Stimulated activated CD4-positive, alpha-beta T cell treated with anti-CD3 and anti-CD28 coated beads, Interleukin-12 subunit alpha, Interleukin-12 subunit beta, amount 100 ng/mL, for 4 hours (primary cell): Measurements from ENCODE around the gene SCGB1C1.
A peak's percentile ranks its signal among the peaks of the same experiment; 100 is the strongest.

ENCODE experiments used
- DNase-seq: peaks from one replicate; pipeline ENCODE4 v3.0.0-alpha.2; 2020

SCGB1C1 gene

GRCh38 chr11:205221-206001, 12.5 kb downstream of the SCGB1C1 start:
- DNase-seq = no peak

DNA sequence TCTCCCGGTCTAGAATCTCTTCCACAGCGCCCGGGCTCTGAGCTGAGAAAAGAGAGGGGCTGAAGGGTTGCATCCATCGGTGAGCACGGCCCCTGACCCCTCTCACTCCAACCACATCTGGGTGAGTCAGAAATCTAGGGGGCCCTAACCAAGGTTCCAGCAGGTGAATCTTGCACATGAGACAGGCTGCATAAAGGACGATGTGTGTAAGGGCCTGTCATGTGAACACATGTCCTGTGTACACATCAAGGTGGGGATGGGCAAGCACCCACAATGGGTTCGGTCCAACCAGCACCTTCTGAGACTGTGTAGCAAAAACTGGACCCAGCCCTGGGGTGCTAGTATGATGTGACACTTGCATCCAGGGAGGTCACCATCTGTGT, 13.1 kb downstream of the SCGB1C1 start:
- no peak for DNase-seq

- no peak for DNase-seq
Measured at GRCh38 chr11:206526-207207, 13.8 kb downstream of the SCGB1C1 start.

GRCh38 chr11:207208-207862, 14.5 kb downstream of the SCGB1C1 start, which contains the start of the genes BET1L and RIC8A:
Gene BET1L (minus strand): TSS chr11:207399. CDS start chr11:207321, 78 bp downstream.
Gene RIC8A (plus strand): TSS chr11:207708. CDS start chr11:208855, 1,147 bp downstream.
- DNase-seq = peak; percentile 93

DNA sequence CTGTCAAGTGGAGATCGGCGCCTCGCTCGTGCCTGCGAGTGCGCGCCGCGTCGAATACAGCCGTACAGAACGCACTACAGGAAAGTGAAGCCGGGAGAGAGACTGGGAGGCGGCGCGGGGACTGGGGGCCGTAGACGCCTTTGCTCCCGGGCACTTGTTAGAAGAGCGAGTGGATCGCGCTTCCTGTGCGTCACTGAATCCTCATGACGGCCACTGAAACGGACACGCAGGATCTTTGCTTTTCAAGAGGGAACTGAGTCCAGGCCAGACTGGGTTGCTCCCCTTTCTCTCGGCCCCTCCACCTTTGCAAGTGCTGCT, 14.9 kb downstream of the SCGB1C1 start:
- DNase-seq = no peak

DNA sequence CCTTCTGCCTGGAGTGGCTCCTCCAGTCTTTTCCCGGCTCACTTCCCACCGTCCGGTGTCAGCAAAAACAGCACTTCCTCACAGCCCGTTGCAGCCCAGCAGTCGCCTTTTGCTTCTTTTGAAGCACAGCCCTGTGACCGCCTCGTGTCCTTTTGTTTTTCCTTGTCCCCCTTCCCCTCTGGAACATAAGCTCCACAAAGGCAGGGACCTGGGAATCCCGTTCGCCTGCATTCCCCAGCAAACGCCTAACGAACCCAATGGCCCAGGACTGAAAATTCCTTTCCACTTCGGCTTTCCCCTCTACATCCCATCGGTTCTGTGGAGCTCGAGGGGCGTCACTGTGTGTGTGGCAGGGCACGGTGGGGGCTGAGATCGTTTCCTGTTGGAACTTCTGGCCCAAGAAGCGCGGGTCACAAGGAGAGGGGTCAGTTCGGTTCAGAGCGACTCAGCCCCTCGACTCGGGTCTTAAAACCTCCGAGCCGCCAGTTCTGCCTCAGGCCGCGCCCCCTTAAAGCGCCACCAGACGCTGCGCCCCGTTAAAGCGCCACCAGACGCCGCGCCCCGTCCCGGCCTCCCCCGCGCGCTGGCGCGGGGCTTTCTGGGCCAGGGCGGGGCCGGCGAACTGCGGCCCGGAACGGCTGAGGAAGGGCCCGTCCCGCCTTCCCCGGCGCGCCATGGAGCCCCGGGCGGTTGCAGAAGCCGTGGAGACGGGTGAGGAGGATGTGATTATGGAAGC, 15.5 kb downstream of the SCGB1C1 start:
- DNase-seq = peak; percentile 78

DNA sequence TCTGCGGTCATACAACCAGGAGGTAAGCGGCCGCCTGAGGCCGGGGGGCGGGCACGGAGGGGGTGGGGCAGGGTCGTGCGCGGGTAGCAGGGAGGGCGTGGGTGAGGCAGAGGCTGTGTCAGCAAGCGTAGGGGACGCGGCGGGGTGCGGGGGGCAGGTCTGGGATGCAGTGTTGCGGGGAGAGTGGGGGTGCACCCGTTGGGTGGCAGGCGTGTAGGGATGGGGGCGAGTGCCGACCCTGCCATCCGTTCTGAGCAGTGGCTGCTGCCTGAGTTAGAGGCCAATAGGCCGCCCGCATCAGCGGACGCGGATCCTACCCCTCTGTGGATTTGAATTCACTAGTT, 16.0 kb downstream of the SCGB1C1 start:
- DNase-seq = no peak

DNA sequence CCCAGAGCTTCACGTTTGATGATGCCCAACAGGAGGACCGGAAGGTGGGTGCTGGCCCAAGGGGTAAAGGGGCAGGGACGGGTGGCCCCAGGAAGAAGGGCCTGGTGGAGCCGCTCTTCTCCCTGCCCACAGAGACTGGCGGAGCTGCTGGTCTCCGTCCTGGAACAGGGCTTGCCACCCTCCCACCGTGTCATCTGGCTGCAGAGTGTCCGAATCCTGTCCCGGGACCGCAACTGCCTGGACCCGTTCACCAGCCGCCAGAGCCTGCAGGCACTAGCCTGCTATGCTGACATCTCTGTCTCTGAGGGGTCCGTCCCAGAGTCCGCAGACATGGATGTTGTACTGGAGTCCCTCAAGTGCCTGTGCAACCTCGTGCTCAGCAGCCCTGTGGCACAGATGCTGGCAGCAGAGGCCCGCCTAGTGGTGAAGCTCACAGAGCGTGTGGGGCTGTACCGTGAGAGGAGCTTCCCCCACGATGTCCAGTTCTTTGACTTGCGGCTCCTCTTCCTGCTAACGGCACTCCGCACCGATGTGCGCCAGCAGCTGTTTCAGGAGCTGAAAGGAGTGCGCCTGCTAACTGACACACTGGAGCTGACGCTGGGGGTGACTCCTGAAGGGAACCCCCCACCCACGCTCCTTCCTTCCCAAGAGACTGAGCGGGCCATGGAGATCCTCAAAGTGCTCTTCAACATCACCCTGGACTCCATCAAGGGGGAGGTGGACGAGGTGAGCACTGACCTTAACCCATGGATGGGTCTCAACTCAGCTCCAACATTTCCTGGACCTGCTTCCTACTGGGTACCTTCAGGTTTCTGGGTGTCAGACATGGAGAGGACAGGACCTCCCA, 16.6 kb downstream of the SCGB1C1 start:
- DNase-seq = no peak

DNA sequence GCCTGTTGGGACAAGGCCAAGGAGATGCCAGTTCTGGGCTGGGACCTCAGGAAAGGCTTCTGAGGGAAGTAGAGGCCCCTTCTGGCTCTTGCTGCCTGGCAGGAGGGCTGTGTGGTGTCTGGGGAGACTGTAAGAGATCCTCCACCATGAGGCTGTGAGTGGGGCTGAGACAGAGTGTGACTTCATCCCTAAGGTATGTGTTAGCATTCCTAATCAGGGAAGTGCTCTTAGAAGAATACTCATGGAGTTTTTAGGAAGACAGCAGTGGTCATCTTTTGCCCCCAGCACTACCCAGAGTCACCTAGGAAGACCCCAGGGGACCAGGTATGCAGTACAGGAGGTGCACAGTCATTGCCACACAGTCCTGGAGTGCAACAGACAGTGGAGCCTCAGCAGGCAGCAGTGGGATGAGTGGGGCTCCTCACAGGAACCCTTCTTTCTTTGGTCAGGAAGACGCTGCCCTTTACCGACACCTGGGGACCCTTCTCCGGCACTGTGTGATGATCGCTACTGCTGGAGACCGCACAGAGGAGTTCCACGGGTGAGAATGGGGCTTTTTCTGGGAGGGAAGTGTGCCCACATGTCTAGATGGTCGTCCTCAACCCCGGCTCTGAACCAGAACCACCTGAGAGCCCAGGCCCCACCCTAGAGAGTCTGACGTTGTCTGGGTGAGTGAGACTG, 17.4 kb downstream of the SCGB1C1 start:
- no peak for DNase-seq

DNA sequence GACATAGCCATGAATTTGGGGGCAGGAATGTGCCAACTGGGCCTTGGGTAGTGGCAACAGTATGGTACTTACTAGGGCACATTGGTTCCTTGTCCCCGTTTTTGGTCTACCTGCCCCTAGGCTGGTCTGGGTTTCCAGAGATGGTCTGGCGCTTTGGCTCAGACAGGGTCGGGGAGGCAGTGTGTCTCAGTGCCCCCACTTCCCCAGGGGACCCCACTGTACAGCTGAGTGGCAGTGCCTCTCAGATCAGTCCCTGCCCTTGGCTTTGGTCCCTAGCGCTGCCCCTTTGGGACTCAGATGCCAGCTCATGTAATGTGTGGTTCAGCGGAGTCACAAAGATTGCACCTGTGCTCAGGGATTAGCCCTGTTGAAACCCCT, 17.9 kb downstream of the SCGB1C1 start:
- no peak for DNase-seq

DNA sequence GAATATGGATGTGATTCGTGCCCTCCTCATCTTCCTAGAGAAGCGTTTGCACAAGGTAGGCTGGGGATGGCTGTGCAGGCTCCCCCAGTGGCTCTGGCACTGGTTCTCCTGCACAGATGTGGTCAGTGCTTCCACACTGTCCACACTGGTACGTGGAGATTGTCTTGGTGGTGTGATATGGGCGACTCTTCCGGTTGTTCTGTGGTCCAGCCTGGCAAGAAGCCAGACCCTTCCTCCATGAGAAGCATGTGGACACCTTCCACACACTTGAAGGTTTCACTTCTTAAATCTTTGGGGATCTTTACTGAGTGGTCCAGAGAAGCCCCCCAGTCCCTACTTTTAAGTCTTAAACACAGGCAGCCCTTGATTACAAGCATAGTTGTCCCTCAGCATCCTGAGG, 18.4 kb downstream of the SCGB1C1 start:
- DNase-seq = no peak

DNA sequence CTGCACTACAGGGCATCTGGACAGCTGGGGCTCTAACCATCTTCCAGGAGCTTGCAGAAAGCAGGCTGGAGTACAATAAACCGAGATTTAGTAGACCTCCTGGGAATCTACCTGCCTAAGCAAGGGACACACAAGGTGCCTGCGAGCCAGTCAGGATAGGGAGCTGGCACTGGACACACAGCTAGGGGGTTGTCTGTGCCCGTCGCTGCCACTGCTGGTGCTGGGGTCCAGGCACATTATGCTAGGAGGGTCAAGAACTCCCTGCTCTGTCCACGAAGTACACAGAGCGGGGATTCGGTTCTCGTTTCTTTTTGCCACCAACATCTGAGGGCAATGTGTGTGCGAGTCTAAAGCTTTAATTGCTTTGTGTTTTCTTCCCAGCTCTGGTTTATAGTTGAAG, 18.9 kb downstream of the SCGB1C1 start:
- DNase-seq = no peak

- DNase-seq = no peak
Measured at GRCh38 chr11:212150-213100, 19.5 kb downstream of the SCGB1C1 start.

DNA sequence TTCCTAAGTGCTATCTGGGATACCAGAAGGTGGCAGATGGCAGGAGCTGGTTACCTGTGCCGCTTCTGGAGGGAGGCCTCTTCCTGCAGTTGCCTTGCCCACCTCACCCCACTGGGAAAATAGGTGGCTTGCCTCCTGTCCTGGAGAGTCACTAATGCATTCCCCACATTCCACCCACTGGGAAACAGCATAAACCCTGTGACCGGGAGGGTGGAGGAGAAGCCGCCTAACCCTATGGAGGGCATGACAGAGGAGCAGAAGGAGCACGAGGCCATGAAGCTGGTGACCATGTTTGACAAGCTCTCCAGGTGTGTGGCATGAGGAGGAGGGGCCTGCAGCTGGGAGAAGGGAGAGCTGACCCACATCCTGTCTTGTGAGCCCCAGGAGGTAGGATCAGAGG, 20.2 kb downstream of the SCGB1C1 start:
- DNase-seq = no peak

DNA sequence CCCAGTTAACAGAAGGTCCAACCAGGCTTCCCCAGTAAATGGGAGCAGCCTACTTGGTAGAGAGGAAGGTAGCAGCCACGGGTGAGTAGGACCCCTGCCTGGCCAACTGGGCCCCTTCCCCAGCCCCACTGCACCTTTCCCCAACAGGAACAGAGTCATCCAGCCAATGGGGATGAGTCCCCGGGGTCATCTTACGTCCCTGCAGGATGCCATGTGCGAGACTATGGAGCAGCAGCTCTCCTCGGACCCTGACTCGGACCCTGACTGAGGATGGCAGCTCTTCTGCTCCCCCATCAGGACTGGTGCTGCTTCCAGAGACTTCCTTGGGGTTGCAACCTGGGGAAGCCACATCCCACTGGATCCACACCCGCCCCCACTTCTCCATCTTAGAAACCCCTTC, 21.2 kb downstream of the SCGB1C1 start:
- no peak for DNase-seq

DNA sequence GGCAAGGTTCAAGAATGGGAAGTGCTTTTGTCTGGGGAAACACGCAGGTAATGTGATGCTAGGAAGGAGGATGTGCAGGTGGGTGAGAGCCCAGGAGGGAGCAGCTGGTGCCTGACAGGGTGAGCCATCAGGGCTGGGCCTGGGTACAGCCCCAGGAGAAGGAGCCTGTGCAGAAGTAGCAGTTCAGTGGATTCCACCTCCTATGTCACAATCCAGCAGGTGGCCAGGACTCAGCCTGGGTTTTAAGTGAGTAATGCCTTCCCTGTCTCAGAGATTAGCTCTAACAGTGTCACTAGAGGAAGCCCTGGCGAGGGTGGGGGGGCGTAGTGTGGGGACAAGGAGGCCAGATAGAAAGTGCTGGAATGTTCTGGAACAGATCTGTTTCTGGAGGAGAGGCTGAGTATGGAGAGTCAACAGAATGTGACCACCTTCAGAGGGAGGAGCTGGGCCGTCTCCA, 22.7 kb downstream of the SCGB1C1 start:
- DNase-seq = no peak

DNA sequence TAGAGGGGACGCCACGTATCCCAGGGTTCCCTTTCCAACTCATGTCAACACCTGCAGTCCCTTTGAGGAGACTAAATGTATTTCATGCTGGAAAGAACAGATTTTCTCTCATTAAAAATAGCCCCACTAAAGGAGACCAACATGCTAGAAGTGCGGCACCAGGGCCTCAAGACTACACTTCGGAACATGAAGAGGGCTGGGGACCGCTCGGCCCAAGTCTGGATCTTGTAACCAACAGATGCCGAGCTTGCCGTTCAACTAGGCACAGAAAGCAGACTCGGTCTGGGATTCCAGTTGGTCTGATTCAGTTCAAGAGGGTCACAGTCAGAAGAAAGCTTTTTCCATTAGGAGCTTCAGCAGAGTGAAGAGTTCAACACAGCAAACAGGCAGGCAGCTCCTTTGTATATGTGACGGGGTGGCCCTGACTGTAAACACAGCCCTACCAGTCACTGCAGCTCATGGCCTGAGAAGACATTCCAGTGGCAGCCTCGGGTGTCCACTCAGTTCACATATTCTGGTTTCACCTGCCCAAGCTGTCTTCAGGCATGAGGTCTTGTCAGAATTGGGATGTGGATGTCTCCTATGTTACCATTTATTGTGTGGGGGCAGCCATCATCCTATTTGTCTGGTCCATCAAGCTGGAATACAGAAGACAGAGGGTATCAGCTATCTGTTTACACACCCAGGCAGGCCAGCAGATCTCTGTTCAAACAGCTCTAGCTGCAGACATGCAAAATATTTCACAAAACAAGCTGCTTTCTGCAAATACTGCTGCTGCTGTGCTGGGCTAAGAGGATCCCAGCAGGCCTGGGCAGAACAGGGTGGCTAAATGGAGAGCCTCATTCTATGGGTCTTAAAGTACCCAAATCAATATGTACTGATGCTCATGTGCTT, 23.4 kb downstream of the SCGB1C1 start:
- DNase-seq = no peak

DNA sequence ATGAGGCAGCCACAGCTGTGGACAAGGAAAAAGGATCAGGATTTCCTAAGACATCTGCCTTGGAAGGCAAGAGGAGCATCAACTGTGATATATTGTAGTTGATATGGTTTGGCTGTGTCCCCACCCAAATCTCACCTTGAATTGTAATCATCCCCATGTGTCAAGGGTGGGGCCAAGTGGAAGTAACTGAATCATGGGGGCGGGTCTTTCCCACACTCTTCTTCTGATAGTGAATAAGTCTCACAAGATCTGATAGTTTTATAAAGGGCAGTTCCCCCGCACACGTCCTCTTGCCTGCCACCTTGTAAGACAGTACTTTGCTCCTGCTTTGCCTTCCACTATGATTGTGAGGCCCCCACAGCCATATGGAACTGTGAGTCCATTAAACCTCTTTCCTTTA, 24.8 kb downstream of the SCGB1C1 start:
- DNase-seq = no peak

- DNase-seq = no peak
Measured at GRCh38 chr11:218815-219593, 26.1 kb downstream of the SCGB1C1 start.
